HepG2 (cell line): ENCODE data around the gene WNK4. TPM values are rescaled to one million over a fixed set of nuclear protein-coding genes. Genes with fewer than 3 reads are reported as not detected.
A peak's percentile ranks its signal among the peaks of the same experiment; 100 is the strongest.

ENCODE experiments used
- ARHGAP35 ChIP-seq: sonication (generic); formaldehyde crosslinking; IDR thresholded peaks from 2 replicates; pipeline ENCODE4 v1.9.0; 2022; ENCODE audit warnings: mild to moderate bottlenecking, inconsistent platforms, moderate library complexity, missing genetic modification reagents, borderline replicate concordance
- EP300 ChIP-seq, 3 experiments: sonication (generic) in 1 of 3; formaldehyde crosslinking in 1 of 3; IDR thresholded peaks; 2 replicates each; pipeline versions ENCODE4 v1.5.1 to v1.6.1; 2011 to 2020; ENCODE audit warnings: low read depth in 2 of 3, low read length in 2 of 3, borderline replicate concordance in 1 of 3, improper control_type of control experiment in 1 of 3, mild to moderate bottlenecking in 1 of 3, missing genetic modification reagents in 1 of 3, moderate library complexity in 1 of 3
- HMGA1 ChIP-seq: sonication (generic); formaldehyde crosslinking; conservative IDR thresholded peaks from 2 replicates; pipeline ENCODE4 v1.4.0; 2020; ENCODE audit warnings: missing genetic modification reagents
- IKZF4 ChIP-seq: sonication (generic); formaldehyde crosslinking; IDR thresholded peaks from 2 replicates; pipeline ENCODE4 v1.5.1; 2020; ENCODE audit warnings: borderline replicate concordance, mild to moderate bottlenecking, low read depth, missing genetic modification reagents; ENCODE audit errors: not compliant biosample characterization
- ISX ChIP-seq: sonication (generic); formaldehyde crosslinking; conservative IDR thresholded peaks from 2 replicates; pipeline ENCODE4 v1.5.0; 2020; ENCODE audit warnings: missing genetic modification reagents
- MBD4 ChIP-seq: IDR thresholded peaks from 2 replicates; pipeline ENCODE4 v1.6.1; 2012; ENCODE audit warnings: low read length, inconsistent platforms, borderline replicate concordance
- SIX4 ChIP-seq: sonication (generic); formaldehyde crosslinking; IDR thresholded peaks from 2 replicates; pipeline ENCODE4 v1.4.0; 2020; ENCODE audit warnings: missing genetic modification reagents
- ZNF337 ChIP-seq: sonication (generic); formaldehyde crosslinking; IDR thresholded peaks from 2 replicates; pipeline ENCODE4 v1.5.1; 2020; ENCODE audit warnings: missing genetic modification reagents, low read depth, mild to moderate bottlenecking, borderline replicate concordance
- polyA plus RNA-seq, 8 experiments: library from polyadenylated mRNA; depleted of rRNA in 3 of 8; stranded (reverse) in 7 of 8; unstranded in 1 of 8; fragments of >200 nt; fragmentation: Illumina TruSeq in 4 of 8; extraction: Trizol in 4 of 8; gene quantifications; 2 replicates each; pipeline versions ENCODE4 v1.2.1 to v1.2.3, GENCODE V29; 2011 to 2016; ENCODE audit warnings: low read depth in 4 of 8, missing spikeins in 1 of 8, mixed read lengths in 1 of 8; ENCODE audit not compliant: insufficient read depth in 1 of 8
- total RNA-seq, 5 experiments: library from RNA; depleted of rRNA; stranded (reverse); fragments of >200 nt; fragmentation: Illumina TruSeq; extraction: Trizol; gene quantifications; 2 replicates each; pipeline ENCODE4 v1.2.3, GENCODE V29; 2016; ENCODE audit warnings: low read depth in 1 of 5
- TF ChIP-seq, protein P1 (sequence below): sonication (generic); formaldehyde crosslinking; IDR thresholded peaks from 2 replicates; pipeline ENCODE4 v1.4.0; 2020; ENCODE audit warnings: mild to moderate bottlenecking, missing genetic modification reagents
- TF ChIP-seq, protein P2 (sequence below): sonication (generic); formaldehyde crosslinking; IDR thresholded peaks from 2 replicates; pipeline ENCODE4 v1.4.0; 2020; ENCODE audit warnings: missing genetic modification reagents
- TF ChIP-seq, protein P3 (sequence below): sonication (generic); formaldehyde crosslinking; IDR thresholded peaks from 2 replicates; pipeline ENCODE4 v1.9.0; 2021; ENCODE audit warnings: missing genetic modification reagents, borderline replicate concordance
- TF ChIP-seq, protein P4 (sequence below): sonication (generic); formaldehyde crosslinking; IDR thresholded peaks from 2 replicates; pipeline ENCODE4 v1.4.0; 2020; ENCODE audit warnings: mild to moderate bottlenecking, missing genetic modification reagents, borderline replicate concordance

WNK4 gene
- total and polyA plus RNA-seq, 2 of the 13 experiments (the other 11 are each of a cell fraction or from before 2014, with no cell fraction given) = 2.7 to 13.7 TPM

DNA sequence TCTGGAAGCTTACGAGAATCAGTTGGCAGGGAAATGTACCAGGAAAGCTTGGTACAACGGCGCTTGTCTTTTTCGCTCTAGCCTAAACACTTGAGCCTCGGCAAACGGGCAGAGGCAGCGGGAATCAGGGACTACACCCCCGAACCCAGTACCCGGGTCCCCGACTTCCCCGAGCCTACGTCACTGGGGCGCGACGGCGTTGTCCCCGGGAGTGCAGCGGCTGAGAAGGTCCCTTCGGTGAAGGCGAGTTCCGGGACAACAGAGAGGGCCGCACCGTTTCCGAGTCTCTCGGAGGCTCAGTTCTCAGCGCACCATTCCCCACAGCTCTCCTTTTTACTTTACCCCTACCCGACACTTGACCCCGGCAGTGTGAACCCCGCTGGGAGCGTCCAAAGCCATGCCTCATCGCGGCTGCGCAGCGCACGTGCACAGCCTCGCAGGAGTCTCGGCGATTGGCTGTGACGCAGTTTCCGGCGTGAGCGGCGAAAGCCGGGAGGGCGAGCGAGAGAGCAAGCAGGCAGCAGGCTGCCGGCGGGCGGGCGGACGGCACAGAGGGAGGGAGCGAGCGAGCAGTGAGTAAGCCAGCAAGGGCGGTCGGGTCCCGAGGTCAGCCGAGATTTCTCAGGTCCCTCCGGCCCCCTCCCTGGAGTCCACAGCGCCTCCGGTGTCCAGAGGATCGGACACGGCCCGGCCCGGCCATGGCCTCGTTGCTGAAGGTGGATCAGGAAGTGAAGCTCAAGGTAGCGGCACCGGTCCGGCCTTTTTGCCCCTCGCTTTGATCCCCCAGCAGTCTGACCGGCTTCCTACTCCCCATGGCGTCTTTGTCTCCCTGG, 52.7 kb downstream of the WNK4 start, which contains the start of gene PSME3 (continued):
- TF ChIP-seq EP300 (IDR thresholded peaks at IDR 0.05; ENCODE audit: low read depth in 2 of 2, low read length in 2 of 2) (peak in 1 of 2 experiments; percentile 26; a peak in 2 of 4 replicates), EP300 (CRISPR knock-in tag; IDR thresholded peaks at IDR 0.05; ENCODE audit: borderline replicate concordance) (peak; percentile 63), MBD4 (no peak), IKZF4 (CRISPR knock-in tag) (peak; percentile 67), SIX4 (CRISPR knock-in tag) (peak; percentile 35; the same call in 1 of the 2 replicates), ZNF337 (CRISPR knock-in tag) (peak; percentile 96), ARHGAP35 (no peak; the same call in 1 of the 2 replicates), HMGA1 (no peak), ISX (CRISPR knock-in tag) (peak; percentile 87; the same call in 1 of the 2 replicates)
- TF ChIP-seq, protein P1, sequence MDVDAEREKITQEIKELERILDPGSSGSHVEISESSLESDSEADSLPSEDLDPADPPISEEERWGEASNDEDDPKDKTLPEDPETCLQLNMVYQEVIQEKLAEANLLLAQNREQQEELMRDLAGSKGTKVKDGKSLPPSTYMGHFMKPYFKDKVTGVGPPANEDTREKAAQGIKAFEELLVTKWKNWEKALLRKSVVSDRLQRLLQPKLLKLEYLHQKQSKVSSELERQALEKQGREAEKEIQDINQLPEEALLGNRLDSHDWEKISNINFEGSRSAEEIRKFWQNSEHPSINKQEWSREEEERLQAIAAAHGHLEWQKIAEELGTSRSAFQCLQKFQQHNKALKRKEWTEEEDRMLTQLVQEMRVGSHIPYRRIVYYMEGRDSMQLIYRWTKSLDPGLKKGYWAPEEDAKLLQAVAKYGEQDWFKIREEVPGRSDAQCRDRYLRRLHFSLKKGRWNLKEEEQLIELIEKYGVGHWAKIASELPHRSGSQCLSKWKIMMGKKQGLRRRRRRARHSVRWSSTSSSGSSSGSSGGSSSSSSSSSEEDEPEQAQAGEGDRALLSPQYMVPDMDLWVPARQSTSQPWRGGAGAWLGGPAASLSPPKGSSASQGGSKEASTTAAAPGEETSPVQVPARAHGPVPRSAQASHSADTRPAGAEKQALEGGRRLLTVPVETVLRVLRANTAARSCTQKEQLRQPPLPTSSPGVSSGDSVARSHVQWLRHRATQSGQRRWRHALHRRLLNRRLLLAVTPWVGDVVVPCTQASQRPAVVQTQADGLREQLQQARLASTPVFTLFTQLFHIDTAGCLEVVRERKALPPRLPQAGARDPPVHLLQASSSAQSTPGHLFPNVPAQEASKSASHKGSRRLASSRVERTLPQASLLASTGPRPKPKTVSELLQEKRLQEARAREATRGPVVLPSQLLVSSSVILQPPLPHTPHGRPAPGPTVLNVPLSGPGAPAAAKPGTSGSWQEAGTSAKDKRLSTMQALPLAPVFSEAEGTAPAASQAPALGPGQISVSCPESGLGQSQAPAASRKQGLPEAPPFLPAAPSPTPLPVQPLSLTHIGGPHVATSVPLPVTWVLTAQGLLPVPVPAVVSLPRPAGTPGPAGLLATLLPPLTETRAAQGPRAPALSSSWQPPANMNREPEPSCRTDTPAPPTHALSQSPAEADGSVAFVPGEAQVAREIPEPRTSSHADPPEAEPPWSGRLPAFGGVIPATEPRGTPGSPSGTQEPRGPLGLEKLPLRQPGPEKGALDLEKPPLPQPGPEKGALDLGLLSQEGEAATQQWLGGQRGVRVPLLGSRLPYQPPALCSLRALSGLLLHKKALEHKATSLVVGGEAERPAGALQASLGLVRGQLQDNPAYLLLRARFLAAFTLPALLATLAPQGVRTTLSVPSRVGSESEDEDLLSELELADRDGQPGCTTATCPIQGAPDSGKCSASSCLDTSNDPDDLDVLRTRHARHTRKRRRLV (CRISPR knock-in tag) = peak; percentile 84; the same call in 1 of the 2 replicates
- TF ChIP-seq, protein P2, sequence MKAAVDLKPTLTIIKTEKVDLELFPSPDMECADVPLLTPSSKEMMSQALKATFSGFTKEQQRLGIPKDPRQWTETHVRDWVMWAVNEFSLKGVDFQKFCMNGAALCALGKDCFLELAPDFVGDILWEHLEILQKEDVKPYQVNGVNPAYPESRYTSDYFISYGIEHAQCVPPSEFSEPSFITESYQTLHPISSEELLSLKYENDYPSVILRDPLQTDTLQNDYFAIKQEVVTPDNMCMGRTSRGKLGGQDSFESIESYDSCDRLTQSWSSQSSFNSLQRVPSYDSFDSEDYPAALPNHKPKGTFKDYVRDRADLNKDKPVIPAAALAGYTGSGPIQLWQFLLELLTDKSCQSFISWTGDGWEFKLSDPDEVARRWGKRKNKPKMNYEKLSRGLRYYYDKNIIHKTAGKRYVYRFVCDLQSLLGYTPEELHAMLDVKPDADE (CRISPR knock-in tag) = no peak; the same call in 1 of the 2 replicates
- TF ChIP-seq, protein P3, sequence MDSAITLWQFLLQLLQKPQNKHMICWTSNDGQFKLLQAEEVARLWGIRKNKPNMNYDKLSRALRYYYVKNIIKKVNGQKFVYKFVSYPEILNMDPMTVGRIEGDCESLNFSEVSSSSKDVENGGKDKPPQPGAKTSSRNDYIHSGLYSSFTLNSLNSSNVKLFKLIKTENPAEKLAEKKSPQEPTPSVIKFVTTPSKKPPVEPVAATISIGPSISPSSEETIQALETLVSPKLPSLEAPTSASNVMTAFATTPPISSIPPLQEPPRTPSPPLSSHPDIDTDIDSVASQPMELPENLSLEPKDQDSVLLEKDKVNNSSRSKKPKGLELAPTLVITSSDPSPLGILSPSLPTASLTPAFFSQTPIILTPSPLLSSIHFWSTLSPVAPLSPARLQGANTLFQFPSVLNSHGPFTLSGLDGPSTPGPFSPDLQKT = no peak
- TF ChIP-seq, protein P4, sequence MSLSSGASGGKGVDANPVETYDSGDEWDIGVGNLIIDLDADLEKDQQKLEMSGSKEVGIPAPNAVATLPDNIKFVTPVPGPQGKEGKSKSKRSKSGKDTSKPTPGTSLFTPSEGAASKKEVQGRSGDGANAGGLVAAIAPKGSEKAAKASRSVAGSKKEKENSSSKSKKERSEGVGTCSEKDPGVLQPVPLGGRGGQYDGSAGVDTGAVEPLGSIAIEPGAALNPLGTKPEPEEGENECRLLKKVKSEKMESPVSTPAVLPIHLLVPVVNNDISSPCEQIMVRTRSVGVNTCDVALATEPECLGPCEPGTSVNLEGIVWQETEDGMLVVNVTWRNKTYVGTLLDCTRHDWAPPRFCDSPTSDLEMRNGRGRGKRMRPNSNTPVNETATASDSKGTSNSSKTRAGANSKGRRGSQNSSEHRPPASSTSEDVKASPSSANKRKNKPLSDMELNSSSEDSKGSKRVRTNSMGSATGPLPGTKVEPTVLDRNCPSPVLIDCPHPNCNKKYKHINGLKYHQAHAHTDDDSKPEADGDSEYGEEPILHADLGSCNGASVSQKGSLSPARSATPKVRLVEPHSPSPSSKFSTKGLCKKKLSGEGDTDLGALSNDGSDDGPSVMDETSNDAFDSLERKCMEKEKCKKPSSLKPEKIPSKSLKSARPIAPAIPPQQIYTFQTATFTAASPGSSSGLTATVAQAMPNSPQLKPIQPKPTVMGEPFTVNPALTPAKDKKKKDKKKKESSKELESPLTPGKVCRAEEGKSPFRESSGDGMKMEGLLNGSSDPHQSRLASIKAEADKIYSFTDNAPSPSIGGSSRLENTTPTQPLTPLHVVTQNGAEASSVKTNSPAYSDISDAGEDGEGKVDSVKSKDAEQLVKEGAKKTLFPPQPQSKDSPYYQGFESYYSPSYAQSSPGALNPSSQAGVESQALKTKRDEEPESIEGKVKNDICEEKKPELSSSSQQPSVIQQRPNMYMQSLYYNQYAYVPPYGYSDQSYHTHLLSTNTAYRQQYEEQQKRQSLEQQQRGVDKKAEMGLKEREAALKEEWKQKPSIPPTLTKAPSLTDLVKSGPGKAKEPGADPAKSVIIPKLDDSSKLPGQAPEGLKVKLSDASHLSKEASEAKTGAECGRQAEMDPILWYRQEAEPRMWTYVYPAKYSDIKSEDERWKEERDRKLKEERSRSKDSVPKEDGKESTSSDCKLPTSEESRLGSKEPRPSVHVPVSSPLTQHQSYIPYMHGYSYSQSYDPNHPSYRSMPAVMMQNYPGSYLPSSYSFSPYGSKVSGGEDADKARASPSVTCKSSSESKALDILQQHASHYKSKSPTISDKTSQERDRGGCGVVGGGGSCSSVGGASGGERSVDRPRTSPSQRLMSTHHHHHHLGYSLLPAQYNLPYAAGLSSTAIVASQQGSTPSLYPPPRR (CRISPR knock-in tag) = peak; percentile 82
- TF ChIP-seq, all 625 proteins: peak for 431
